Thymus (tissue), 11 donors: ENCODE data around the gene POFUT2. TPM values are rescaled to one million over a fixed set of nuclear protein-coding genes. Genes with fewer than 3 reads are reported as not detected.

Source experiments
- DNase-seq, 9 donors: peaks; one replicate each; pipeline ENCODE4 v3.0.0-alpha.2; 2013; ENCODE audit warnings: low spot score in 9 of 9, low read depth in 6 of 9, missing footprints in 1 of 9
- H3K27ac ChIP-seq, 2 donors: one replicate each; pipeline ENCODE4 v1.5.1; 2013; ENCODE audit warnings: control low read depth in 1 of 2, low read depth in 1 of 2, low read length in 1 of 2, mild to moderate bottlenecking in 1 of 2, moderate library complexity in 1 of 2
- H3K27me3 ChIP-seq, 2 donors: one replicate each; pipeline ENCODE4 v1.5.1; 2013; ENCODE audit warnings: low read length in 1 of 2; ENCODE audit not compliant: control insufficient read depth in 2 of 2, insufficient read depth in 1 of 2
- H3K36me3 ChIP-seq, 2 donors: one replicate each; pipeline ENCODE4 v1.5.1; 2013; ENCODE audit warnings: low read length in 1 of 2, mild to moderate bottlenecking in 1 of 2, moderate library complexity in 1 of 2; ENCODE audit not compliant: control insufficient read depth in 2 of 2, insufficient read depth in 2 of 2
- H3K4me1 ChIP-seq, 2 donors: one replicate each; pipeline ENCODE4 v1.5.1; 2013; ENCODE audit warnings: low read length in 2 of 2; ENCODE audit not compliant: control insufficient read depth in 2 of 2, insufficient read depth in 2 of 2
- H3K4me3 ChIP-seq, 2 donors: one replicate each; pipeline ENCODE4 v1.5.1; 2013; ENCODE audit warnings: low read length in 2 of 2, control low read depth in 1 of 2, mild to moderate bottlenecking in 1 of 2
- H3K9me3 ChIP-seq, 2 donors: one replicate each; pipeline ENCODE4 v1.5.1; 2013; ENCODE audit warnings: low read length in 1 of 2, mild to moderate bottlenecking in 1 of 2; ENCODE audit not compliant: control insufficient read depth in 2 of 2, insufficient read depth in 1 of 2
- WGBS: extraction: QIAGEN DNeasy Blood & Tissue Kit; methylation state at CpG from one replicate; pipeline ENCODE4 v1.1.7; 2013; 5-methylcytosine and 5-hydroxymethylcytosine counted together
- polyA plus RNA-seq: library from polyadenylated mRNA; stranded (reverse); fragments of 200-250 nt; gene quantifications from one replicate; pipeline ENCODE4 v1.2.3, GENCODE V29; 2013
- total RNA-seq: library from RNA; stranded (reverse); fragments of 120-200 nt; gene quantifications from one replicate; pipeline ENCODE4 v1.2.4, GENCODE V29; 2013
- donor health status: healthy.

Gene POFUT2
- total and polyA plus RNA-seq, 2 donors: 5.7 to 31.9 TPM

DNA sequence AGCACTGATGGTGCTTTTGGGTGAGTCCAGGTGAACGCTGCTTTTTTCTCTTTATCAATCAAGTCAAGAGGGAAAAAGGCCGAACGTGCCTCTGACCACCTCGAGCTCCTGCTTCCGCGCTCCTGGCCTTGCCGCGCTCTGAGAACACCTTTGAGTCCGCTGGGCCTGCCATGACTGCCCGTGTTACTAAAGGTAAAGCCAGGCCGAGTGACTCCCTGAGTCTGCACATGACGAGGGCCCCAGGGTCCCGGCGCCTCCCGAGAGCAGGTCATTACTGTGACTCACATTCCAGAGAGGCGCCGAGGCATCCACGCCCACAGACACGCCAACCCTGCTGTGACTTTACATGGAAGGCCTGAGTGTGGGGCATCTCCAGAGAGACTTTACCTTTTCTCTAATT lies 11.1 kb downstream of the POFUT2 start:
- no peak overlapping the region for H3K27ac ChIP-seq
- WGBS: 98% methylated on average over 19 of the region's 19 CpGs
- H3K27me3 ChIP-seq: no peaks in the 10 kb centered on the region
- peaks cover 0 to 3% of the 10 kb centered on the region in 2 donors for H3K9me3 ChIP-seq
- peaks cover 30 to 50% of the 10 kb centered on the region in 2 donors for H3K36me3 ChIP-seq
- no peak for DNase-seq
- no peaks in the 10 kb centered on the region for H3K4me1 ChIP-seq
- no peak overlapping the region for H3K4me3 ChIP-seq

- Histone ChIP-seq H3K4me1 (peaks cover 0 to 18% of the 10 kb centered on the region in 2 donors), H3K9me3 (peaks cover 0 to 11% of the 10 kb centered on the region in 2 donors), H3K36me3 (peaks cover 37 to 40% of the 10 kb centered on the region in 2 donors), H3K4me3 (no peak overlapping the region), H3K27me3 (no peaks in the 10 kb centered on the region), H3K27ac (no peak overlapping the region)
- WGBS: 98% methylated on average over 13 of the region's 13 CpGs
- no peak for DNase-seq
These were observed 17.3 kb downstream of the POFUT2 start for GRCh38 chr21:45270306-45270821.

- no peaks in the 10 kb centered on the region for H3K27me3 ChIP-seq
- peaks cover 0 to 18% of the 10 kb centered on the region in 2 donors for H3K4me1 ChIP-seq
- no peak overlapping the region for H3K4me3 ChIP-seq
- H3K27ac ChIP-seq: no peak overlapping the region
- peaks cover 0 to 13% of the 10 kb centered on the region in 2 donors for H3K9me3 ChIP-seq
- peaks cover 39 to 40% of the 10 kb centered on the region in 2 donors for H3K36me3 ChIP-seq
- DNase-seq: no peak
- 98% methylated on average over 13 of the region's 13 CpGs for WGBS
These were observed 17.8 kb downstream of the POFUT2 start for GRCh38 chr21:45269861-45270260.

- peaks cover 0 to 15% of the 10 kb centered on the region in 2 donors for H3K9me3 ChIP-seq
- H3K36me3 ChIP-seq: peaks cover 44 to 53% of the 10 kb centered on the region in 2 donors
- H3K4me1 ChIP-seq: peaks cover 0 to 18% of the 10 kb centered on the region in 2 donors
- DNase-seq: no peak
- no peak overlapping the region for H3K4me3 ChIP-seq
- H3K27me3 ChIP-seq: no peaks in the 10 kb centered on the region
- 98% methylated on average over 16 of the region's 16 CpGs for WGBS
- no peak overlapping the region for H3K27ac ChIP-seq
These were observed 20.3 kb downstream of the POFUT2 start for GRCh38 chr21:45267390-45267760.

- Histone ChIP-seq H3K9me3 (peaks cover 0 to 15% of the 10 kb centered on the region in 2 donors), H3K36me3 (peaks cover 44 to 53% of the 10 kb centered on the region in 2 donors)
- WGBS: 56% methylated on average over 41 of the region's 41 CpGs
These were observed 20.9 kb downstream of the POFUT2 start for GRCh38 chr21:45266518-45267389.

DNA sequence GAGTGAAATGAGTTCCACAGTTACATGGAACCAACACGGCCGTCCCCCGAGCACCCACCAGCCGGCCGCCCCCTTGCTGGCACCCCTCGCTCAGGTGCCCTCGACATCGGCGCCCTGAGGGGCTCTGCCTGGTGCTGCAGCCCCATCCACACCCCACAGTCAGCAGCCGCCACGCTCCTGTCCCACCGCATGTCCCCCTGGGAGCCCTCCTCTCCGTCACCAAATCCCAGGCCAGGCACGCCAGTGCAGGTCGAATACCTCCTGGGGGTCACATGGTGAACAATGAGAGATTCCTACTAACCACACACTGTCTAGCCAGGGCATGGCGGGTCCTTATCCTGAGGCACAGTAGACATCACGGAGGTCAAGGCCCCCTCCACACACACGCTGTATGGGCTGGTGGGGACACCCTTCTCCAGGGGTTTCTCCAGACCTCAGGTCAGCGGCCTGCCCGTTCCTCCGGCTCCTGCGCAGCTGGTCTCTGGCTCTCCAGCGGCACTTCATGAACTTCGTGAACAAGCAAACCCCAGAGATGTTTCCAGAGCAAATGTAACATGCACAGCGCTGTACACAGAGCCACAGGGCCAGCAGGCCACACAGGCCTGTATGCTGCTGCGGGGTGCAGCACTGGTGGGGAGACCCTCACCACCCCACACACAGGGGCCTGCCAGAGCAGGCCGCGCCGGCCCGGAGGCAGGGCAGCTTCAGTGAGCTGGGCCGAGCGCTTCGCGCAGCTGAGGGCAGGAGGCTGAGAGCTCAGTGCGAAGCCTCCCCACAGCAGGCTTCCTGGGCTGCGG lies 21.8 kb downstream of the POFUT2 start:
- H3K4me3 ChIP-seq: no peak overlapping the region

More at GRCh38 chr21:45266518-45267389, 20.9 kb downstream of the POFUT2 start:
- H3K27me3 ChIP-seq: no peaks in the 10 kb centered on the region
- H3K27ac ChIP-seq: peak overlapping the region in 1 of 2 donors; percentile 43
- DNase-seq: peak in 4 of 9 donors; percentile 19 to 64 (median 34)
- H3K4me1 ChIP-seq: peaks cover 0 to 18% of the 10 kb centered on the region in 2 donors
- H3K4me3 ChIP-seq: no peak overlapping the region

GRCh38 chr21:45264912-45265515 lies 22.7 kb downstream of the POFUT2 start:
- no peak overlapping the region for H3K27ac ChIP-seq
- H3K4me3 ChIP-seq: no peak overlapping the region
- H3K36me3 ChIP-seq: peaks cover 32 to 46% of the 10 kb centered on the region in 2 donors
- no peak for DNase-seq
- peaks cover 0 to 8% of the 10 kb centered on the region in 2 donors for H3K9me3 ChIP-seq
- 98% methylated on average over 34 of the region's 34 CpGs for WGBS
- H3K27me3 ChIP-seq: no peaks in the 10 kb centered on the region
- peaks cover 0 to 18% of the 10 kb centered on the region in 2 donors for H3K4me1 ChIP-seq

More for the DNA sequence above, 21.8 kb downstream of the POFUT2 start:
- Histone ChIP-seq H3K27ac (peak overlapping the region in 1 of 2 donors; percentile 37), H3K27me3 (no peaks in the 10 kb centered on the region), H3K36me3 (peaks cover 41 to 53% of the 10 kb centered on the region in 2 donors), H3K9me3 (peaks cover 0 to 15% of the 10 kb centered on the region in 2 donors), H3K4me1 (peaks cover 0 to 18% of the 10 kb centered on the region in 2 donors)
- 92% methylated on average over 36 of the region's 36 CpGs for WGBS
- no peak for DNase-seq

GRCh38 chr21:45264146-45264911 lies 23.4 kb downstream of the POFUT2 start:
- Histone ChIP-seq H3K9me3 (peaks cover 0 to 4% of the 10 kb centered on the region in 2 donors), H3K27ac (no peak overlapping the region), H3K36me3 (peaks cover 27 to 41% of the 10 kb centered on the region in 2 donors), H3K27me3 (no peaks in the 10 kb centered on the region), H3K4me3 (no peak overlapping the region), H3K4me1 (peaks cover 0 to 18% of the 10 kb centered on the region in 2 donors)
- no peak for DNase-seq
- 98% methylated on average over 23 of the region's 23 CpGs for WGBS
